SK-N-SH (cell line): ENCODE results near the gene HAND2. TPM values are rescaled to one million over a fixed set of nuclear protein-coding genes. Genes with fewer than 3 reads are reported as not detected.

Experiments used
- CTCF ChIA-PET: fragments of 300-600, 350-600 bp; formaldehyde crosslinking; extraction: SDS; loops from one replicate; lab custom pipeline; 2021; lab: Yijun Ruan, JAX
- POLR2A ChIA-PET: fragments of 350-600 bp; sonication (Branson Sonifier 250); formaldehyde crosslinking; extraction: SDS; loops from one replicate; lab custom pipeline; 2020; ENCODE audit warnings: antibody characterized with exemption, inconsistent platforms; lab: Yijun Ruan, JAX
- DNase-seq: peaks from one replicate; pipeline ENCODE4 v3.0.0; 2012
- H2AFZ ChIP-seq: fragments of 200-600 bp; sonication (generic); 2 replicates; pipeline ENCODE4 v1.8.1; 2016; ENCODE audit warnings: antibody characterized with exemption, mild to moderate bottlenecking, low read depth
- H3F3A ChIP-seq: fragments of 200-600 bp; sonication (generic); replicated peaks from 2 replicates; pipeline ENCODE3; 2016; ENCODE audit warnings: antibody characterized with exemption, mild to moderate bottlenecking; ENCODE audit not compliant: insufficient read depth
- H3K27ac ChIP-seq, 2 experiments: fragments of 200-500 bp in 1 of 2; fragments of 200-600 bp in 1 of 2; sonication (Bioruptor generic) in 1 of 2; sonication (generic), shearing (Covaris generic) in 1 of 2; 2 replicates each; pipeline versions ENCODE4 v1.5.1 to v1.6.1; 2014 to 2016; ENCODE audit warnings: low read depth in 2 of 2, inconsistent platforms in 1 of 2, low read length in 1 of 2, mild to moderate bottlenecking in 1 of 2, mixed read lengths in 1 of 2
- H3K27me3 ChIP-seq: fragments of 200-600 bp; sonication (generic), shearing (Covaris generic); 2 replicates; pipeline ENCODE4 v1.6.1; 2016; ENCODE audit warnings: mixed run types; ENCODE audit not compliant: insufficient read depth
- H3K36me3 ChIP-seq, 2 experiments: fragments of 200-500 bp in 1 of 2; fragments of 200-600 bp in 1 of 2; sonication (Bioruptor generic) in 1 of 2; sonication (generic) in 1 of 2; replicated peaks in 1 of 2; 2 replicates each; pipeline versions ENCODE3 to v1.5.1; 2014 to 2016; ENCODE audit warnings: low read length in 1 of 2, mild to moderate bottlenecking in 1 of 2; ENCODE audit not compliant: insufficient read depth in 2 of 2, control insufficient read depth in 1 of 2
- H3K4me1 ChIP-seq, 2 experiments: fragments of 200-500 bp in 1 of 2; fragments of 200-600 bp in 1 of 2; sonication (Bioruptor generic) in 1 of 2; sonication (generic), shearing (Covaris generic) in 1 of 2; 2 replicates each; pipeline versions ENCODE4 v1.5.1 to v1.6.1; 2014 to 2016; ENCODE audit warnings: low read depth in 1 of 2, low read length in 1 of 2, mixed run types in 1 of 2; ENCODE audit not compliant: insufficient read depth in 2 of 2, control insufficient read depth in 1 of 2
- H3K4me2 ChIP-seq: fragments of 200-600 bp; sonication (generic), shearing (Covaris generic); 2 replicates; pipeline ENCODE4 v1.6.1; 2017; ENCODE audit warnings: mixed run types
- H3K4me3 ChIP-seq, 2 experiments: fragments of 200-500 bp in 1 of 2; fragments of 200-600 bp in 1 of 2; sonication (Bioruptor generic) in 1 of 2; sonication (generic), shearing (Covaris generic) in 1 of 2; 2 replicates each; pipeline versions ENCODE4 v1.5.1 to v1.8.1; 2014 to 2016; ENCODE audit warnings: low read depth in 2 of 2, inconsistent platforms in 1 of 2, low read length in 1 of 2, mild to moderate bottlenecking in 1 of 2, mixed read lengths in 1 of 2, moderate library complexity in 1 of 2
- H3K79me2 ChIP-seq: fragments of 200-600 bp; sonication (generic); 2 replicates; pipeline ENCODE4 v1.8.1; 2017; ENCODE audit warnings: mild to moderate bottlenecking; ENCODE audit not compliant: insufficient read depth
- H3K9ac ChIP-seq: fragments of 200-600 bp; sonication (generic); 2 replicates; pipeline ENCODE4 v1.6.1; 2017; ENCODE audit warnings: mixed run types
- H3K9me2 ChIP-seq: fragments of 200-600 bp; sonication (generic); 2 replicates; pipeline ENCODE4 v1.6.1; 2017; ENCODE audit warnings: mixed run types
- H3K9me3 ChIP-seq: fragments of 200-600 bp; sonication (generic); 2 replicates; pipeline ENCODE4 v1.6.1; 2017; ENCODE audit warnings: mixed run types, mild to moderate bottlenecking, moderate library complexity
- H4K20me1 ChIP-seq: fragments of 200-600 bp; sonication (generic); 2 replicates; pipeline ENCODE4 v1.6.1; 2017; ENCODE audit warnings: mild to moderate bottlenecking, mixed run types; ENCODE audit not compliant: insufficient read depth
- CHD2 ChIP-seq: fragments of 150-350 bp; IDR thresholded peaks from 2 replicates; pipeline ENCODE4 v1.6.1; 2018; ENCODE audit warnings: low read length; ENCODE audit not compliant: partially characterized antibody
- ELF1 ChIP-seq: IDR thresholded peaks from 2 replicates; pipeline ENCODE4 v1.4.0; 2012
- EP300 ChIP-seq, 2 experiments: IDR thresholded peaks; 2 replicates each; pipeline versions ENCODE4 v1.4.0 to v1.6.1; 2012; ENCODE audit warnings: borderline replicate concordance in 1 of 2, low read depth in 1 of 2, low read length in 1 of 2
- EZH2phosphoT487 ChIP-seq: fragments of 200-600 bp; sonication (generic); IDR thresholded peaks from 2 replicates; pipeline ENCODE4 v1.6.1; 2017; ENCODE audit warnings: low read depth, mixed run types, mild to moderate bottlenecking, antibody characterized with exemption, moderate library complexity, borderline replicate concordance
- FOSL2 ChIP-seq: IDR thresholded peaks from 2 replicates; pipeline ENCODE4 v1.4.0; 2012; ENCODE audit warnings: low read depth, mild to moderate bottlenecking, moderate library complexity, borderline replicate concordance
- GABPA ChIP-seq: IDR thresholded peaks from 2 replicates; pipeline ENCODE4 v1.4.0; 2012; ENCODE audit warnings: low read depth, mild to moderate bottlenecking
- GATA2 ChIP-seq: sonication (generic); formaldehyde crosslinking; IDR thresholded peaks from 2 replicates; pipeline ENCODE4 v1.5.0; 2020; ENCODE audit warnings: mild to moderate bottlenecking, missing genetic modification reagents
- JUND ChIP-seq: IDR thresholded peaks from 2 replicates; pipeline ENCODE4 v1.4.0; 2012
- NFIC ChIP-seq: IDR thresholded peaks from 2 replicates; pipeline ENCODE4 v1.4.0; 2012; ENCODE audit warnings: borderline replicate concordance
- NRF1 ChIP-seq: IDR thresholded peaks from 2 replicates; pipeline ENCODE4 v1.6.1; 2012; ENCODE audit warnings: low read depth, mild to moderate bottlenecking, low read length
- POLR2AphosphoS5 ChIP-seq: IDR thresholded peaks from 2 replicates; pipeline ENCODE4 v1.6.1; 2012; ENCODE audit warnings: low read depth, low read length
- RCOR1 ChIP-seq: fragments of 150-350 bp; IDR thresholded peaks from 2 replicates; pipeline ENCODE4 v1.6.1; 2017; ENCODE audit warnings: antibody characterized with exemption, low read length
- RFX5 ChIP-seq: IDR thresholded peaks from 2 replicates; pipeline ENCODE4 v1.6.1; 2012; ENCODE audit warnings: mild to moderate bottlenecking, improper control_type of control experiment, low read length
- RXRA ChIP-seq: IDR thresholded peaks from 2 replicates; pipeline ENCODE4 v1.4.0; 2012; ENCODE audit warnings: low read depth, mild to moderate bottlenecking, borderline replicate concordance
- TAF1 ChIP-seq: IDR thresholded peaks from 2 replicates; pipeline ENCODE4 v1.6.1; 2012; ENCODE audit warnings: low read depth, mild to moderate bottlenecking, low read length, moderate library complexity, borderline replicate concordance
- TEAD4 ChIP-seq: IDR thresholded peaks from 2 replicates; pipeline ENCODE4 v1.4.0; 2012; ENCODE audit warnings: mild to moderate bottlenecking, borderline replicate concordance; ENCODE audit not compliant: insufficient read depth
- USF2 ChIP-seq: fragments of 150-350 bp; IDR thresholded peaks from 2 replicates; pipeline ENCODE4 v1.6.1; 2017; ENCODE audit warnings: antibody characterized with exemption, low read length, low read depth, borderline replicate concordance
- YY1 ChIP-seq: IDR thresholded peaks from 2 replicates; pipeline ENCODE4 v1.4.0; 2012; ENCODE audit warnings: low read depth, mild to moderate bottlenecking
- WGBS: methylation state at CpG from one replicate; pipeline ENCODE4 v1.1.6; 2017; ENCODE audit warnings: low lambda C conversion rate; 5-methylcytosine and 5-hydroxymethylcytosine counted together
- polyA plus RNA-seq, 3 experiments: library from polyadenylated mRNA; depleted of rRNA; stranded (reverse); fragments of >200 nt; gene quantifications; 2 replicates each; pipeline ENCODE4 v1.2.3, GENCODE V29; 2012
- TF ChIP-seq, protein P1 (sequence below): fragments of 150-350 bp; IDR thresholded peaks from 2 replicates; pipeline ENCODE4 v1.6.1; 2016; ENCODE audit warnings: mild to moderate bottlenecking, low read depth, low read length
- TF ChIP-seq, protein P2 (sequence below): IDR thresholded peaks from 2 replicates; pipeline ENCODE4 v1.4.0; 2012; ENCODE audit warnings: low read depth

The HAND2 gene
- polyA plus RNA-seq, 1 of the 3 experiments (the other 2 are of a cell fraction): 106 TPM

- Histone ChIP-seq H3K9ac (peak overlapping the region; percentile 78), H4K20me1 (no peaks in the 10 kb centered on the region), H3K27ac (peak overlapping the region; percentile 82 to 99), H3K4me1 (peaks cover 16 to 43% of the 10 kb centered on the region in 2 experiments; a peak in 3 of 4 replicates), H3K4me3 (peak overlapping the region; percentile 66 to 69), H3K4me2 (peak overlapping the region; percentile 92), H3K9me3 (no peaks in the 10 kb centered on the region), H3F3A (peaks cover 34% of the 10 kb centered on the region), H3K9me2 (no peaks in the 10 kb centered on the region), H3K36me3 (peaks cover 5 to 6% of the 10 kb centered on the region in 2 experiments), H3K79me2 (peaks cover 30% of the 10 kb centered on the region), H3K27me3 (no peaks in the 10 kb centered on the region), H2AFZ (peak overlapping the region; percentile 74; the same call in 1 of the 2 replicates)
- peak; percentile 58 for DNase-seq
- ChIA-PET CTCF (interaction anchor here (0.9 to 3.6 kb wide), 10 partner anchors 18 to 704 kb away, joined by 3 to 13 read pairs (median 4); no protein-coding TSS in a partner anchor), POLR2A (interaction anchor here (0.5 to 9.7 kb wide), 20 partner anchors 11 to 695 kb away, joined by 3 to 91 read pairs (median 9); partner anchors contain the start of genes HAND2 and HMGB2)
- 0 out of 2 replicates have a peak, but pooled peaks have one; percentile 25 for TF ChIP-seq YY1
- TF ChIP-seq RCOR1: no peak
- TF ChIP-seq, protein P1, sequence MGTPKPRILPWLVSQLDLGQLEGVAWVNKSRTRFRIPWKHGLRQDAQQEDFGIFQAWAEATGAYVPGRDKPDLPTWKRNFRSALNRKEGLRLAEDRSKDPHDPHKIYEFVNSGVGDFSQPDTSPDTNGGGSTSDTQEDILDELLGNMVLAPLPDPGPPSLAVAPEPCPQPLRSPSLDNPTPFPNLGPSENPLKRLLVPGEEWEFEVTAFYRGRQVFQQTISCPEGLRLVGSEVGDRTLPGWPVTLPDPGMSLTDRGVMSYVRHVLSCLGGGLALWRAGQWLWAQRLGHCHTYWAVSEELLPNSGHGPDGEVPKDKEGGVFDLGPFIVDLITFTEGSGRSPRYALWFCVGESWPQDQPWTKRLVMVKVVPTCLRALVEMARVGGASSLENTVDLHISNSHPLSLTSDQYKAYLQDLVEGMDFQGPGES: no peak
- TF ChIP-seq TEAD4: 0 out of 2 replicates have a peak, but pooled peaks have one; percentile 3
- 0 out of 2 replicates have a peak, but pooled peaks have one; percentile 8 for TF ChIP-seq JUND
- no peak for TF ChIP-seq RXRA
- TF ChIP-seq, protein P2, sequence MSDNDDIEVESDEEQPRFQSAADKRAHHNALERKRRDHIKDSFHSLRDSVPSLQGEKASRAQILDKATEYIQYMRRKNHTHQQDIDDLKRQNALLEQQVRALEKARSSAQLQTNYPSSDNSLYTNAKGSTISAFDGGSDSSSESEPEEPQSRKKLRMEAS: peak; percentile 79
- no peak for TF ChIP-seq EZH2phosphoT487
- no peak for TF ChIP-seq FOSL2
- peak; percentile 78 for TF ChIP-seq GABPA
- peak; percentile 68; the same call in 1 of the 2 replicates for TF ChIP-seq ELF1
- TF ChIP-seq EP300 (IDR thresholded peaks at IDR 0.05; ENCODE audit: borderline replicate concordance in 1 of 2, low read depth in 1 of 2, low read length in 1 of 2): peak in 1 of 2 experiments; percentile 34; a peak in 1 of 4 replicates
- TF ChIP-seq POLR2AphosphoS5: 0 out of 2 replicates have a peak, but pooled peaks have one; percentile 49
- no peak for TF ChIP-seq NFIC
- no peak for TF ChIP-seq CHD2
- peak; percentile 76; the same call in 1 of the 2 replicates for TF ChIP-seq TAF1
- TF ChIP-seq NRF1: no peak
- no peak for TF ChIP-seq RFX5
- TF ChIP-seq GATA2 (CRISPR knock-in tag): no peak; the same call in 1 of the 2 replicates
- no peak for TF ChIP-seq USF2
- 10% methylated on average over 61 of the region's 72 CpGs for WGBS
Observed at GRCh38 chr4:173509036-173510001, 20.7 kb downstream of the HAND2 start.
